Brain pericyte (primary cell): ENCODE results near the gene UQCR11.
"Not testable (repeated sequence)": the region's sequence is repeated elsewhere in the genome, so short reads cannot be mapped to it uniquely, and the experiment has no call there.

ENCODE experiments used
- DNase-seq: peaks from one replicate; pipeline ENCODE4 v3.0.0-alpha.2; 2012; ENCODE audit warnings: low read depth, low spot score

The UQCR11 gene

DNA sequence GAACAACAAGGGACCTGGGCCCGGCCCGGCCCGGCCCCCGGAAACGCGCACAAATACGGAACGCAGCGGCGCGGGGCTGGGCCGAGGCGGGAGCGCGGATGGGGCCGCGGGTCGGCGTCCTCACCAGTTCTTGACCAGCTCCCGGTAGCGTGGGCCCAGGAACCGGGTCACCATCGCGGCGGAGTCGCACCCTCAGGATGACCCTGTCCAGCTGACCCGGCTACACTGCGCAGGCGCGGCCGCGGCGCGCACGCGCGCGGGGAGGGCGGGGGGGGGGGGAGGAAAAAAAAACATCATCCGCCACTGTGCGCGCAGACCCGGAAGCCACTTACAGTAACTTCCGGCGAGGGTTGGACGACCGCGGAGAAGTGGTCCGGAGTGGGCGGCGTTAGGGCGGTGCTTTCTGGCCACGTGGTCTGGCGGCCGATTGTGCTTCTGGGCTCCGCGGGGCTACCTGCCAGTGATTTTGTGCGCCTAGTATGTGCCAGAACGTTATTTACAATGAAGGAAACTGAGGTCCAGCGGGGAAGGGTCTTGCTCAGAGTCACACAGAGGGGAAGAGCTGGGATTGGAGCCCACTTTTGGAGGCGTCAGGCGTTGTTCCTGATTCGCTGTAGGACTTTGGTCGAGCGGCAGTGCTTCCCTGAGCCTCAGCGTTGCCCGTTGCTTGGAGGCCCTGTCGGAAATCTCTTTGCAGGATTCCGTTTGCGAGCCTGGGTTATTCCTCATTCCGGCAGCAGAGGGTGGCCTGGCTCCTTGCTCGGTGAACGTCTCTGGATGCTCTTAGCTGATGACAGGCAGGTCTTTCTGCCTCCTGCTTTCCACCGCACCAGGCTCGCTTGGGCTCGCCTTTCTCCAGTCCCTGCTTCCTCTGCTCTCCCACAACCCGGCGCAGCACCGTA, at the start of gene UQCR11:
Gene UQCR11 (minus strand): TSS at position 227 of the 902 bp plus-strand sequence. CDS start 53 bp downstream, at position 174.
- DNase-seq = peak; percentile 91

GRCh38 chr19:1654178-1654792, 49.0 kb upstream of the UQCR11 start:
- DNase-seq = no peak

DNA sequence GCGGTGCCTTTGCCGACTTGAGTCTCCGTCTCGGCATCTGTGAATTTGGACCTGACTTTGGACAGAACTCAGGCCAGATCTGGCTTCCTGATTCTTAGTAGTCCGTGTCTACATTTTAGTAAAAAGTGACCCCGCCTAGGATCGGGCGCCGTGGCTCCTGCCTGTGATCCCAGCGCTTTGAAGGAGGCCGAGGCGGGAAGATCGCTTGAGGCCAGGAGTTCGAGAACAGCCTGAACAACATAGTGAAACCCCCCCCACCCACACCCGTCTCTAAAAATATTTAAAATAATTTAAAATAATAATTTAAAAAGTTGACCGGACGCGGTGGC, 48.0 kb upstream of the UQCR11 start:
- DNase-seq = no peak

DNA sequence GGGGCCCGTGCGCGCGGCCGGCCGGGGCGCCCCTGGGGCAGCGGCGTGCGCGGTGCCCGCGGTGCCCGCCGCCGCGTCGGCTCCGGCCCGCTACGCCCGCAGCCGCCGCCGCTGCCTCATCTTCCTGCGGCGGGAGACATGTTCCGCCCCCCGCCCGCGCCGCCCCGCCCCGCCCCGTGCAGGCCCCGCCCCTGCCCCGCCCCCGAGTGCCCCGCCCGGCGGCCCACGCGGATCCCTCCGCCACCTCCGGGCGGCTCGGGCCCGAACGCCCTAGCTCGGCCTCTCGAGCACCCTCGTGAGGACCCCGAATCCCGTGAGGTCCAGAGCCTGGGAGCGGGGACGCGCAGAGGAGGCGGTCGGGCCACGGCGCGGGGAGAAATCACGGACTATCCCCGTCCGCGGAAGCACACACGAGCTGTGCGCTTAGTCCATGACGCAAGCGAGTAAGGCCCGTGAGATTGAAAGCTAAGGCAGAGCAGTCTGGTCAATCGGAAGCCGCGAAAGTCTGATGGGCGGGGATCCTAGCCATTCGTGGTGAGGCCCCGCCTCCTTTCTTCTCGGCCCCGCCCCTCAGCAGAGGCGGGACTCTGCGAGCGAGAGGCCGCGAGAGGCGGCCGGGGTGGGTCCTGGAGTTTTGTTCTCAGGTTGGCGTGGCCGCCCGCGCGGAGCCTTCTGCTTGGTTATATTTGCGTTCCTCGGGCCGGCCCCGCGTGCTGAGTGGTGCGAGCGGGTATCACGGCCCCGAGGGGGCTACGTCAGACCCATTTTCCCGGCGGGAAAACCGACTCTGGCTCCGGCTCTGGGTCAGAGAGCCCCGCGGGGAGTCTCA, 47.4 kb upstream of the UQCR11 start, which contains the start of gene TCF3:
Gene TCF3 (minus strand): TSS at position 145 of the 829 bp plus-strand sequence. CDS start 2,367 bp downstream, outside the sequence.
- peak; percentile 99 for DNase-seq

GRCh38 chr19:1651568-1652291, 46.5 kb upstream of the UQCR11 start:
- no peak for DNase-seq

GRCh38 chr19:1650650-1651567, 45.6 kb upstream of the UQCR11 start:
- no peak for DNase-seq

- peak; percentile 29 for DNase-seq
Measured at GRCh38 chr19:1649706-1650649, 44.7 kb upstream of the UQCR11 start.

- no peak for DNase-seq
Measured at GRCh38 chr19:1648920-1649541, 43.8 kb upstream of the UQCR11 start.

DNA sequence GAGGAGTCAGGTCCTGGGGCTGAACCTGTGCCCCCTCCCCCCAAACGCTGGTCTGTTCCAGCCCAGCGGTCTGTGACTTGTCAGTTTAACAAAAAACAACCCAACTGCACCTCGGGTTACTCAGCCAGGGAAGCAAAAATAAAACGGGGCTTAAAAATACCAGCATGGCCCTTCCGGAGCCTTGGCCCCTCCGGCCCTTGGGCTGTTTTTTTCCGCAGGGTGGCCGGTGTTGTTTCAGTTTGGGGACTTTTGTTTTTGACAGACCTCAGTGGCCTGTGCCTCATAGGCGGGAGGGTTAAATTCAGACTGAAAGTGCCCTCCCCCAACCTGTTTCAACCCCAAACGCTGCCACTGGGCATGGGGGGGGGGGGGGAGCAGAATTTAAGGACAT, 43.2 kb upstream of the UQCR11 start:
- no peak for DNase-seq

GRCh38 chr19:1647501-1648458, 42.5 kb upstream of the UQCR11 start:
- DNase-seq = no peak

GRCh38 chr19:1646659-1647453, 41.6 kb upstream of the UQCR11 start:
- DNase-seq = no peak

GRCh38 chr19:1646149-1646548, 40.9 kb upstream of the UQCR11 start:
- no peak for DNase-seq

DNA sequence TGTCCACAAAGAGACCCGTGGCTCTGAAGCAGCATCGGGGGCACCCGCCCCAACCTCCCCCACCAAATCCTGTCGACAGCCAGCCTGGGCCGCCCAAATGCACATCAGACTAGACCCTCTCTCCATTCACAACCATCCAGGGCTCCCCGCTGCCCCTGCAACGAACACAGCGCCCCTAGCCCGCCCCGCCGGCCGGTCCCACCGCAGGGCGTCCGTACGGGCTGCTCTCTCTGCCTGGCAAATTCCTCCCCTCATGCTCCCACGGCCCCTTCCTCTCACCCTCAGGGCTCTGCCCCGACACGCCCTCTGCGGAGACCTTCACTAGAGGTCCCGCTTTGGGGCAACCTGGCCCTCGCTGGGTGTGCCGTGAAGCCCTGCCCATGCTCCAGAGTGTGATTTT, 40.0 kb upstream of the UQCR11 start:
- DNase-seq = no peak

GRCh38 chr19:1644070-1644469, 38.8 kb upstream of the UQCR11 start:
- no peak for DNase-seq

DNA sequence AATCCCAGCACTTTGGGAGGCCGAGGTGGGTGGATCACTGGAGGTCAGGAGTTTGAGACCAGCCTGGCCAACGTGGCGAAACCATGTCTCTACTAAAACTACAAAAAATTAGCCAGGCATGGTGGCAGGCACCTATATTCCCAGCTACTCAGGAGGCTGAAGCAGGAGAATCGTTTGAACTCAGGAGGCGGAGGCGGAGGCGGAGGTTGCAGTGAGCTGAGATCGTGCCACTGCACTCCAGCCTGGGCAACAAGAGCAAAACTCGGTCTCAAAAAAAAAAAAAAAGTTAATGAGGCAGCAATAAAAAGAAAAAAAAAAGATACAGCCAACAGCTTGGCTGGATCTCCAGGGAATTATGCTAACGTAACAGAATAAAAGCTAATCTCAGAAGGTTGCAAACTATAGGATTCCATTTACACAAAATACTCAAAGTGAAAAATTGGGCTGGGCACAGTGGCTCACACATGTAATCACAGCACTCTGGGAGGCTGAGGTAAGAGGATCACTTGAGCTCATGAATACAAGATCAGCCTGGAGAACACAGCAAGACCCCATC, 35.7 kb upstream of the UQCR11 start:
- not testable (repeated sequence) for DNase-seq
